IMR-90 (cell line): Measurements from ENCODE around the gene XRCC3. TPM values are rescaled to one million over a fixed set of nuclear protein-coding genes. Genes with fewer than 3 reads are reported as not detected.

ENCODE experiments used
- ATAC-seq: fragments of 200-7000 bp; cut with Tn5 transposase; 2 replicates; pipeline ENCODE4 v1.9.1; 2020; ENCODE audit warnings: low read depth, mild to moderate bottlenecking, moderate library complexity
- BruUV-seq: library from RNA; stranded (reverse); fragments of 400-500 nt; replicated peaks from 2 replicates; lab custom pipeline; 2021; lab: Mats Ljungman, UMichigan
- CTCF ChIA-PET: fragments of 300-600 bp; formaldehyde crosslinking; extraction: SDS; loops from one replicate; lab custom pipeline; 2021; ENCODE audit warnings: antibody characterized with exemption; lab: Yijun Ruan, JAX
- POLR2A ChIA-PET: fragments of 300-600 bp; sonication (Branson Sonifier 250); formaldehyde crosslinking; loops from one replicate; lab custom pipeline; 2022; ENCODE audit warnings: antibody characterized with exemption; ENCODE audit not compliant: unreplicated experiment; lab: Charles Lee
- DNase-seq: peaks from one replicate; pipeline ENCODE4 v3.0.0; 2013
- H2AFZ ChIP-seq: replicated peaks from 2 replicates; pipeline ENCODE3; 2013; ENCODE audit warnings: low read length, mild to moderate bottlenecking; ENCODE audit not compliant: poor library complexity
- H2AK5ac ChIP-seq: 2 replicates; pipeline ENCODE4 v1.6.1; 2013; ENCODE audit warnings: low read depth, low read length, inconsistent platforms
- H2AK9ac ChIP-seq: replicated peaks from 2 replicates; pipeline ENCODE3; 2013; ENCODE audit warnings: mild to moderate bottlenecking, low read depth, low read length, moderate library complexity; ENCODE audit not compliant: poor library complexity
- H2BK120ac ChIP-seq: 2 replicates; pipeline ENCODE4 v1.6.1; 2013; ENCODE audit warnings: low read depth, low read length, inconsistent platforms
- H2BK15ac ChIP-seq: 3 replicates; pipeline ENCODE4 v1.6.1; 2013; ENCODE audit warnings: low read depth, low read length, inconsistent platforms
- H2BK20ac ChIP-seq: 2 replicates; pipeline ENCODE4 v1.6.1; 2013; ENCODE audit warnings: low read depth, mild to moderate bottlenecking, inconsistent platforms, low read length, moderate library complexity
- H2BK5ac ChIP-seq: 2 replicates; pipeline ENCODE4 v1.6.1; 2013; ENCODE audit warnings: mild to moderate bottlenecking, low read depth, low read length, inconsistent platforms; ENCODE audit not compliant: poor library complexity, severe bottlenecking
- H3K14ac ChIP-seq: replicated peaks from 2 replicates; pipeline ENCODE4 v1.6.1; 2013; ENCODE audit warnings: low read depth, low read length, inconsistent platforms
- H3K18ac ChIP-seq: 2 replicates; pipeline ENCODE4 v1.6.1; 2013; ENCODE audit warnings: low read depth, low read length, control low read depth
- H3K23ac ChIP-seq: 2 replicates; pipeline ENCODE4 v1.6.1; 2013; ENCODE audit warnings: low read depth, low read length, inconsistent platforms
- H3K27ac ChIP-seq: 2 replicates; pipeline ENCODE4 v1.5.1; 2013; ENCODE audit warnings: mild to moderate bottlenecking, control low read depth, low read length; ENCODE audit not compliant: insufficient read depth
- H3K27me3 ChIP-seq: 2 replicates; pipeline ENCODE4 v1.6.1; 2013; ENCODE audit warnings: low read length; ENCODE audit not compliant: control insufficient read depth, insufficient read depth
- H3K36me3 ChIP-seq: 2 replicates; pipeline ENCODE4 v1.6.1; 2013; ENCODE audit warnings: low read length, mixed read lengths; ENCODE audit not compliant: control insufficient read depth, insufficient read depth
- H3K4ac ChIP-seq: 2 replicates; pipeline ENCODE4 v1.6.1; 2013; ENCODE audit warnings: low read depth, low read length, inconsistent platforms
- H3K4me1 ChIP-seq: 2 replicates; pipeline ENCODE4 v1.6.1; 2013; ENCODE audit warnings: low read length, mixed read lengths; ENCODE audit not compliant: control insufficient read depth, insufficient read depth
- H3K4me2 ChIP-seq: 2 replicates; pipeline ENCODE4 v1.6.1; 2013; ENCODE audit warnings: low read depth, mild to moderate bottlenecking, control low read depth, low read length, moderate library complexity
- H3K4me3 ChIP-seq: 2 replicates; pipeline ENCODE4 v1.5.1; 2013; ENCODE audit warnings: low read depth, mild to moderate bottlenecking, control low read depth, low read length, moderate library complexity; ENCODE audit not compliant: insufficient read depth
- H3K56ac ChIP-seq: 2 replicates; pipeline ENCODE4 v1.6.1; 2013; ENCODE audit warnings: low read length, inconsistent platforms; ENCODE audit not compliant: insufficient read depth; ENCODE audit errors: extremely low read depth
- H3K79me1 ChIP-seq, 2 experiments: 2 replicates each; pipeline ENCODE4 v1.6.1; 2013; ENCODE audit warnings: low read length in 2 of 2, inconsistent platforms in 1 of 2, low read depth in 1 of 2
- H3K9ac ChIP-seq: 2 replicates; pipeline ENCODE4 v1.6.1; 2013; ENCODE audit warnings: low read depth, low read length, control low read depth
- H3K9me1 ChIP-seq: 2 replicates; pipeline ENCODE4 v1.6.1; 2013; ENCODE audit warnings: low read length, inconsistent platforms; ENCODE audit not compliant: insufficient read depth
- H3K9me3 ChIP-seq: 2 replicates; pipeline ENCODE4 v1.6.1; 2013; ENCODE audit warnings: low read length; ENCODE audit not compliant: control insufficient read depth, insufficient read depth
- H4K20me1 ChIP-seq: 2 replicates; pipeline ENCODE4 v1.6.1; 2013; ENCODE audit warnings: low read length, inconsistent platforms; ENCODE audit not compliant: insufficient read depth
- H4K5ac ChIP-seq: 2 replicates; pipeline ENCODE4 v1.6.1; 2013; ENCODE audit warnings: mild to moderate bottlenecking, low read depth, low read length, control low read depth
- H4K8ac ChIP-seq, 2 experiments: 2 replicates each; pipeline ENCODE4 v1.6.1; 2013; ENCODE audit warnings: low read depth in 2 of 2, low read length in 2 of 2, control low read depth in 1 of 2, inconsistent platforms in 1 of 2
- H4K91ac ChIP-seq: 2 replicates; pipeline ENCODE4 v1.6.1; 2013; ENCODE audit warnings: low read depth, low read length, inconsistent platforms; ENCODE audit not compliant: insufficient read depth
- CEBPB ChIP-seq: IDR thresholded peaks from 2 replicates; pipeline ENCODE4 v1.6.1; 2012; ENCODE audit warnings: low read depth, low read length, improper control_type of control experiment
- CTCF ChIP-seq: conservative IDR thresholded peaks from 2 replicates; pipeline ENCODE4 v1.5.1; 2012; ENCODE audit warnings: mild to moderate bottlenecking, low read depth, low read length, improper control_type of control experiment
- ELK1 ChIP-seq: fragments of 150-350 bp; IDR thresholded peaks from 2 replicates; pipeline ENCODE4 v1.6.1; 2016; ENCODE audit warnings: low read depth, mild to moderate bottlenecking, low read length, moderate library complexity, borderline replicate concordance
- FOS ChIP-seq: fragments of 150-350 bp; IDR thresholded peaks from 2 replicates; pipeline ENCODE4 v1.6.1; 2016; ENCODE audit warnings: low read depth, low read length
- MAFK ChIP-seq: IDR thresholded peaks from 2 replicates; pipeline ENCODE4 v1.6.1; 2012; ENCODE audit warnings: low read depth, low read length, improper control_type of control experiment
- MXI1 ChIP-seq: IDR thresholded peaks from 2 replicates; pipeline ENCODE4 v1.6.1; 2012; ENCODE audit warnings: low read depth, mild to moderate bottlenecking, low read length, moderate library complexity, borderline replicate concordance
- POLR2A ChIP-seq: IDR thresholded peaks from 2 replicates; pipeline ENCODE4 v1.6.1; 2012; ENCODE audit warnings: mild to moderate bottlenecking, low read depth, low read length
- RAD21 ChIP-seq: IDR thresholded peaks from 2 replicates; pipeline ENCODE4 v1.6.1; 2012; ENCODE audit warnings: low read length, improper control_type of control experiment
- SMC3 ChIP-seq: fragments of 150-350 bp; IDR thresholded peaks from 2 replicates; pipeline ENCODE4 v1.6.1; 2016; ENCODE audit warnings: low read depth, mild to moderate bottlenecking, antibody characterized with exemption, low read length, moderate library complexity
- USF2 ChIP-seq: fragments of 150-350 bp; IDR thresholded peaks from 2 replicates; pipeline ENCODE4 v1.6.1; 2017; ENCODE audit warnings: mild to moderate bottlenecking, antibody characterized with exemption, low read length, low read depth
- WGBS, 2 experiments: methylation state at CpG; one replicate each; pipeline versions ENCODE4 v1.1.5 to v1.1.7; 2013; ENCODE audit warnings: missing lambda C conversion rate in 2 of 2; ENCODE audit not compliant: insufficient read length in 1 of 2; ENCODE audit errors: extremely low coverage in 2 of 2; 5-methylcytosine and 5-hydroxymethylcytosine counted together
- dilution Hi-C: fragments of 300-500 bp; cut with HindIII; formaldehyde crosslinking; loops from one replicate; pipeline ENCODE4 v1.14.3; 2018; ENCODE audit warnings: low sequenced_read_pairs; ENCODE audit not compliant: unreplicated experiment
- in situ Hi-C: fragments of 300-500 bp; cut with MboI; formaldehyde crosslinking; loops from 3 replicates; pipeline ENCODE4 v1.14.3; 2019; ENCODE audit warnings: low sequenced_read_pairs, inconsistent platforms, mixed read lengths
- intact Hi-C: fragments of 100-400 bp; cut with micrococcal nuclease; formaldehyde crosslinking; loops from 2 replicates; pipeline ENCODE4 v1.10.0; 2022
- polyA plus RNA-seq, 3 experiments: library from polyadenylated mRNA; depleted of rRNA; stranded (reverse); fragments of >200 nt; gene quantifications; 2 replicates each; pipeline ENCODE4 v1.2.3, GENCODE V29; 2012; ENCODE audit warnings: low replicate concordance in 1 of 3
- total RNA-seq: library from RNA; depleted of rRNA; stranded (reverse); fragments of >200 nt; gene quantifications from 2 replicates; pipeline ENCODE4 v1.2.3, GENCODE V29; 2012

Gene XRCC3
- total and polyA plus RNA-seq, 2 of the 4 experiments (the other 2 are of a cell fraction), result 8.1 to 9.5 TPM

- ChIA-PET CTCF (no interaction called here), POLR2A (no interaction called here)
- Histone ChIP-seq H4K91ac (no peak overlapping the region), H3K56ac (no peak overlapping the region), H2AK5ac (no peak overlapping the region), H4K20me1 (peaks cover 8% of the 10 kb centered on the region; the same call in 1 of the 2 replicates), H3K9ac (no peak overlapping the region), H3K4me3 (no peak overlapping the region), H3K9me1 (peaks cover 3% of the 10 kb centered on the region; the same call in 1 of the 2 replicates), H3K18ac (no peak overlapping the region), H2BK5ac (no peak overlapping the region), H3K23ac (no peak overlapping the region), H3K4me2 (no peak overlapping the region), H2AK9ac (no peak overlapping the region), H3K27me3 (no peaks in the 10 kb centered on the region), H4K8ac (no peak overlapping the region), H3K14ac (no peak overlapping the region), H3K36me3 (peaks cover 68% of the 10 kb centered on the region), H3K79me1 (peaks cover 15 to 37% of the 10 kb centered on the region in 2 experiments), H2BK120ac (no peak overlapping the region), H4K5ac (no peak overlapping the region), H2AFZ (no peak overlapping the region), H3K4me1 (peaks cover 2% of the 10 kb centered on the region; the same call in 1 of the 2 replicates), H2BK20ac (no peak overlapping the region), H2BK15ac (no peak overlapping the region), H3K4ac (no peak overlapping the region), H3K27ac (no peak overlapping the region), H3K9me3 (no peaks in the 10 kb centered on the region)
- TF ChIP-seq FOS (no peak), MAFK (no peak), RAD21 (no peak), ELK1 (no peak), MXI1 (no peak), SMC3 (no peak), POLR2A (no peak), CEBPB (no peak), USF2 (no peak), CTCF (no peak)
- no peak for ATAC-seq
- no peak for DNase-seq
- in situ Hi-C loops (no loop called here), dilution Hi-C loops (no loop called here), intact Hi-C loops (no loop called here)
- BruUV-seq, result no TSS peak
- 88% methylated on average over 7 of the region's 16 CpGs; no CpG with 5 or more reads in 1 of the 2 experiments for WGBS, 2 experiments
Observed at GRCh38 chr14:103676881-103677675, 38.2 kb downstream of the XRCC3 start.
